ENCODE measurements around the gene ZFP36L2.
"Not testable (repeated sequence)": the region's sequence is repeated elsewhere in the genome, so short reads cannot be mapped to it uniquely, and the experiment has no call there.

Gene ZFP36L2

GRCh38 chr2:43192744-43193651 lies 33.4 kb downstream of the ZFP36L2 start:
- no peak overlapping the region for H3K4me3 ChIP-seq (ENCODE audit: low read depth, low read length)
- H3K27ac ChIP-seq (ENCODE audit: low read depth, low read length) = no peak overlapping the region
- no peaks in the 10 kb centered on the region for H3K79me2 ChIP-seq (ENCODE audit: control insufficient read depth, insufficient read depth, low read length, unreplicated experiment)
- no peaks in the 10 kb centered on the region for H3K36me3 ChIP-seq (ENCODE audit: insufficient read depth, low read length)
- peaks cover 3% of the 10 kb centered on the region for H3K4me1 ChIP-seq (ENCODE audit: control insufficient read depth, insufficient read depth, low read length, unreplicated experiment)
- no peak overlapping the region for H2AFZ ChIP-seq (ENCODE audit: low read length, unreplicated experiment)
- H3K27me3 ChIP-seq (ENCODE audit: insufficient read depth, low read length) = no peaks in the 10 kb centered on the region

- no peaks in the 10 kb centered on the region for H3K27me3 ChIP-seq (ENCODE audit: insufficient read depth, low read length)
- no peak overlapping the region for H3K27ac ChIP-seq (ENCODE audit: low read depth, low read length)
- H3K79me2 ChIP-seq (ENCODE audit: control insufficient read depth, insufficient read depth, low read length, unreplicated experiment) = no peaks in the 10 kb centered on the region
- no peaks in the 10 kb centered on the region for H3K36me3 ChIP-seq (ENCODE audit: insufficient read depth, low read length)
- no peak overlapping the region for H2AFZ ChIP-seq (ENCODE audit: low read length, unreplicated experiment)
- H3K4me3 ChIP-seq (ENCODE audit: low read depth, low read length) = no peak overlapping the region
- peaks cover under 1% of the 10 kb centered on the region for H3K4me1 ChIP-seq (ENCODE audit: control insufficient read depth, insufficient read depth, low read length, unreplicated experiment)
Measured at GRCh38 chr2:43191947-43192516, 34.4 kb downstream of the ZFP36L2 start.

GRCh38 chr2:43190311-43191052 lies 35.9 kb downstream of the ZFP36L2 start:
- Histone ChIP-seq H3K4me3 (ENCODE audit: low read depth, low read length) (no peak overlapping the region), H3K4me1 (ENCODE audit: control insufficient read depth, insufficient read depth, low read length, unreplicated experiment) (no peaks in the 10 kb centered on the region), H3K27ac (ENCODE audit: low read depth, low read length) (no peak overlapping the region), H3K79me2 (ENCODE audit: control insufficient read depth, insufficient read depth, low read length, unreplicated experiment) (no peaks in the 10 kb centered on the region), H3K27me3 (ENCODE audit: insufficient read depth, low read length) (no peaks in the 10 kb centered on the region), H2AFZ (ENCODE audit: low read length, unreplicated experiment) (no peak overlapping the region), H3K36me3 (ENCODE audit: insufficient read depth, low read length) (no peaks in the 10 kb centered on the region)

- H3K27me3 ChIP-seq (ENCODE audit: insufficient read depth, low read length); H3K27ac ChIP-seq (ENCODE audit: low read depth, low read length); H2AFZ ChIP-seq (ENCODE audit: low read length, unreplicated experiment); H3K36me3 ChIP-seq (ENCODE audit: insufficient read depth, low read length); H3K4me3 ChIP-seq (ENCODE audit: low read depth, low read length); H3K4me1 ChIP-seq (ENCODE audit: control insufficient read depth, insufficient read depth, low read length, unreplicated experiment); H3K79me2 ChIP-seq (ENCODE audit: control insufficient read depth, insufficient read depth, low read length, unreplicated experiment): not testable (repeated sequence)
Measured at GRCh38 chr2:43189861-43190260, 36.5 kb downstream of the ZFP36L2 start.

GRCh38 chr2:43188561-43189386 lies 37.6 kb downstream of the ZFP36L2 start:
- Histone ChIP-seq H3K27me3 (ENCODE audit: insufficient read depth, low read length) (no peaks in the 10 kb centered on the region), H3K4me1 (ENCODE audit: control insufficient read depth, insufficient read depth, low read length, unreplicated experiment) (peaks cover 12% of the 10 kb centered on the region), H2AFZ (ENCODE audit: low read length, unreplicated experiment) (no peak overlapping the region), H3K27ac (ENCODE audit: low read depth, low read length) (no peak overlapping the region), H3K4me3 (ENCODE audit: low read depth, low read length) (no peak overlapping the region), H3K36me3 (ENCODE audit: insufficient read depth, low read length) (no peaks in the 10 kb centered on the region), H3K79me2 (ENCODE audit: control insufficient read depth, insufficient read depth, low read length, unreplicated experiment) (no peaks in the 10 kb centered on the region)

GRCh38 chr2:43186679-43187374 lies 39.6 kb downstream of the ZFP36L2 start:
- Histone ChIP-seq H3K4me1 (ENCODE audit: control insufficient read depth, insufficient read depth, low read length, unreplicated experiment) (peaks cover 12% of the 10 kb centered on the region), H3K4me3 (ENCODE audit: low read depth, low read length) (no peak overlapping the region), H3K79me2 (ENCODE audit: control insufficient read depth, insufficient read depth, low read length, unreplicated experiment) (no peaks in the 10 kb centered on the region), H3K27ac (ENCODE audit: low read depth, low read length) (no peak overlapping the region), H3K27me3 (ENCODE audit: insufficient read depth, low read length) (no peaks in the 10 kb centered on the region), H2AFZ (ENCODE audit: low read length, unreplicated experiment) (no peak overlapping the region), H3K36me3 (ENCODE audit: insufficient read depth, low read length) (no peaks in the 10 kb centered on the region)

GRCh38 chr2:43186321-43186678 lies 40.1 kb downstream of the ZFP36L2 start:
- H3K4me1 ChIP-seq (ENCODE audit: control insufficient read depth, insufficient read depth, low read length, unreplicated experiment) = peaks cover 12% of the 10 kb centered on the region
- no peak overlapping the region for H3K4me3 ChIP-seq (ENCODE audit: low read depth, low read length)
- no peaks in the 10 kb centered on the region for H3K27me3 ChIP-seq (ENCODE audit: insufficient read depth, low read length)
- H3K27ac ChIP-seq (ENCODE audit: low read depth, low read length) = no peak overlapping the region
- H2AFZ ChIP-seq (ENCODE audit: low read length, unreplicated experiment) = no peak overlapping the region
- no peaks in the 10 kb centered on the region for H3K36me3 ChIP-seq (ENCODE audit: insufficient read depth, low read length)
- H3K79me2 ChIP-seq (ENCODE audit: control insufficient read depth, insufficient read depth, low read length, unreplicated experiment) = no peaks in the 10 kb centered on the region

- no peak overlapping the region for H3K4me3 ChIP-seq (ENCODE audit: low read depth, low read length)
- no peaks in the 10 kb centered on the region for H3K27me3 ChIP-seq (ENCODE audit: insufficient read depth, low read length)
- H2AFZ ChIP-seq (ENCODE audit: low read length, unreplicated experiment) = no peak overlapping the region
- H3K36me3 ChIP-seq (ENCODE audit: insufficient read depth, low read length) = no peaks in the 10 kb centered on the region
- peaks cover 12% of the 10 kb centered on the region for H3K4me1 ChIP-seq (ENCODE audit: control insufficient read depth, insufficient read depth, low read length, unreplicated experiment)
- H3K27ac ChIP-seq (ENCODE audit: low read depth, low read length) = no peak overlapping the region
- H3K79me2 ChIP-seq (ENCODE audit: control insufficient read depth, insufficient read depth, low read length, unreplicated experiment) = no peaks in the 10 kb centered on the region
Measured at GRCh38 chr2:43185146-43185545, 41.3 kb downstream of the ZFP36L2 start.

GRCh38 chr2:43184339-43184895 lies 42.0 kb downstream of the ZFP36L2 start:
- Histone ChIP-seq H2AFZ (ENCODE audit: low read length, unreplicated experiment) (no peak overlapping the region), H3K4me3 (ENCODE audit: low read depth, low read length) (no peak overlapping the region), H3K27ac (ENCODE audit: low read depth, low read length) (no peak overlapping the region), H3K27me3 (ENCODE audit: insufficient read depth, low read length) (no peaks in the 10 kb centered on the region), H3K79me2 (ENCODE audit: control insufficient read depth, insufficient read depth, low read length, unreplicated experiment) (no peaks in the 10 kb centered on the region), H3K4me1 (ENCODE audit: control insufficient read depth, insufficient read depth, low read length, unreplicated experiment) (peaks cover 15% of the 10 kb centered on the region), H3K36me3 (ENCODE audit: insufficient read depth, low read length) (no peaks in the 10 kb centered on the region)

All from ACC112 (cell line).